Peyer's patch (tissue), 4 donors: ENCODE measurements around the gene NELL1.

ENCODE experiments used
- CTCF ChIP-seq, 6 experiments: fragments of 450-650 bp in 4 of 6; fragments of 200-600 bp in 2 of 6; sonication (generic) in 1 of 6; IDR thresholded peaks; one replicate each; pipeline ENCODE4 v1.5.1; 2017 to 2019; ENCODE audit warnings: antibody characterized with exemption in 6 of 6, mild to moderate bottlenecking in 3 of 6, moderate library complexity in 1 of 6
- POLR2A ChIP-seq, 2 donors: fragments of 450-650 bp; IDR thresholded peaks; one replicate each; pipeline ENCODE4 v1.5.1; 2017; ENCODE audit warnings: antibody characterized with exemption in 2 of 2, mild to moderate bottlenecking in 2 of 2, moderate library complexity in 2 of 2

GRCh38 chr11:21110415-21110814, 441.0 kb downstream of the NELL1 start:
- no peak for TF ChIP-seq CTCF (IDR thresholded peaks at IDR 0.05)
- TF ChIP-seq POLR2A (IDR thresholded peaks at IDR 0.05) = no peak
